WTC11 (cell line): ENCODE results near the gene PTPRG. TPM values are rescaled to one million over a fixed set of nuclear protein-coding genes. Genes with fewer than 3 reads are reported as not detected.

Experiments
- ATAC-seq: fragments of 200-7000 bp; cut with Tn5 transposase; 2 replicates; pipeline ENCODE4 v1.10.0; 2021; ENCODE audit warnings: mild to moderate bottlenecking, moderate library complexity
- CTCF ChIA-PET: fragments of 300-600 bp; sonication (Branson Sonifier 250); formaldehyde crosslinking; loops from one replicate; lab custom pipeline; 2021; ENCODE audit warnings: antibody characterized with exemption; lab: Charles Lee
- POLR2A ChIA-PET: fragments of 350-600 bp; sonication (Branson Sonifier 250); formaldehyde crosslinking; loops from one replicate; lab custom pipeline; 2021; ENCODE audit warnings: antibody characterized with exemption; lab: Charles Lee
- DNase-seq: peaks from one replicate; pipeline ENCODE4 v3.0.0; 2021; ENCODE audit warnings: low spot score
- H3K27ac Mint-ChIP-seq: 2 replicates; pipeline ENCODE4 v1.8.0; 2021; ENCODE audit warnings: mixed read lengths
- H3K27me3 Mint-ChIP-seq: 2 replicates; pipeline ENCODE4 v1.8.0; 2021; ENCODE audit warnings: low read depth, mild to moderate bottlenecking, moderate library complexity, mixed read lengths
- H3K36me3 Mint-ChIP-seq: 2 replicates; pipeline ENCODE4 v1.8.0; 2021; ENCODE audit warnings: mixed read lengths
- H3K4me1 Mint-ChIP-seq: 2 replicates; pipeline ENCODE4 v1.8.0; 2022; ENCODE audit warnings: mixed read lengths
- H3K4me3 Mint-ChIP-seq: 2 replicates; pipeline ENCODE4 v1.8.0; 2021; ENCODE audit warnings: mild to moderate bottlenecking, moderate library complexity, mixed read lengths
- H3K9me3 Mint-ChIP-seq: 2 replicates; pipeline ENCODE4 v1.8.0; 2021; ENCODE audit warnings: mixed read lengths
- AFF4 ChIP-seq: sonication (generic); formaldehyde crosslinking; IDR thresholded peaks from 2 replicates; pipeline ENCODE4 v1.8.1; 2023; ENCODE audit warnings: mild to moderate bottlenecking, missing genetic modification reagents, borderline replicate concordance
- CREM ChIP-seq: sonication (generic); formaldehyde crosslinking; IDR thresholded peaks from 2 replicates; pipeline ENCODE4 v1.8.1; 2022; ENCODE audit warnings: mild to moderate bottlenecking, missing genetic modification reagents, moderate library complexity
- E2F5 ChIP-seq: sonication (generic); formaldehyde crosslinking; IDR thresholded peaks from 2 replicates; pipeline ENCODE4 v1.8.1; 2022; ENCODE audit warnings: mild to moderate bottlenecking, moderate library complexity, missing genetic modification reagents
- ELF4 ChIP-seq: sonication (generic); formaldehyde crosslinking; IDR thresholded peaks from 2 replicates; pipeline ENCODE4 v1.8.1; 2022; ENCODE audit warnings: low read depth, mild to moderate bottlenecking, moderate library complexity, missing genetic modification reagents
- EMX1 ChIP-seq: fragments of 250-450 bp; sonication (Bioruptor Pico); IDR thresholded peaks from 2 replicates; pipeline ENCODE4 v1.8.0; 2021; ENCODE audit warnings: mild to moderate bottlenecking
- ESRRA ChIP-seq: sonication (generic); formaldehyde crosslinking; IDR thresholded peaks from 2 replicates; pipeline ENCODE4 v1.8.1; 2022; ENCODE audit warnings: mild to moderate bottlenecking, missing genetic modification reagents, borderline replicate concordance
- FOXK1 ChIP-seq: sonication (generic); formaldehyde crosslinking; IDR thresholded peaks from 2 replicates; pipeline ENCODE4 v1.8.0; 2022; ENCODE audit warnings: mild to moderate bottlenecking, moderate library complexity, missing genetic modification reagents
- FOXP4 ChIP-seq: sonication (generic); formaldehyde crosslinking; IDR thresholded peaks from 2 replicates; pipeline ENCODE4 v1.8.0; 2022; ENCODE audit warnings: mild to moderate bottlenecking, missing genetic modification reagents
- GABPB1 ChIP-seq: sonication (generic); formaldehyde crosslinking; IDR thresholded peaks from 2 replicates; pipeline ENCODE4 v1.8.1; 2023; ENCODE audit warnings: mild to moderate bottlenecking, missing genetic modification reagents
- GRHL2 ChIP-seq: fragments of 250-450 bp; sonication (Bioruptor Pico); IDR thresholded peaks from 2 replicates; pipeline ENCODE4 v1.8.0; 2022; ENCODE audit warnings: mild to moderate bottlenecking, moderate library complexity; ENCODE audit not compliant: insufficient replicate concordance, severe bottlenecking
- HMGA2 ChIP-seq: fragments of 250-450 bp; sonication (Bioruptor Pico); IDR thresholded peaks from 2 replicates; pipeline ENCODE4 v1.4.0; 2021; ENCODE audit warnings: mild to moderate bottlenecking, moderate library complexity
- IRF1 ChIP-seq: sonication (generic); formaldehyde crosslinking; IDR thresholded peaks from 2 replicates; pipeline ENCODE4 v1.8.0; 2023; ENCODE audit warnings: missing genetic modification reagents
- KAT7 ChIP-seq: sonication (generic); formaldehyde crosslinking; IDR thresholded peaks from 2 replicates; pipeline ENCODE4 v1.8.1; 2023; ENCODE audit warnings: missing genetic modification reagents, mild to moderate bottlenecking, borderline replicate concordance
- MAX ChIP-seq: sonication (generic); formaldehyde crosslinking; IDR thresholded peaks from 2 replicates; pipeline ENCODE4 v1.8.0; 2022; ENCODE audit warnings: mild to moderate bottlenecking, missing genetic modification reagents
- NFATC4 ChIP-seq: fragments of 250-450 bp; sonication (Bioruptor Pico); IDR thresholded peaks from 2 replicates; pipeline ENCODE4 v1.9.0; 2021; ENCODE audit warnings: mild to moderate bottlenecking
- TP53 ChIP-seq: sonication (generic); formaldehyde crosslinking; IDR thresholded peaks from 2 replicates; pipeline ENCODE4 v1.8.1; 2023; ENCODE audit warnings: mild to moderate bottlenecking, missing genetic modification reagents
- ZNF232 ChIP-seq: sonication (generic); formaldehyde crosslinking; IDR thresholded peaks from 2 replicates; pipeline ENCODE4 v1.8.0; 2022; ENCODE audit warnings: mild to moderate bottlenecking, missing genetic modification reagents
- ZNF263 ChIP-seq: sonication (generic); formaldehyde crosslinking; IDR thresholded peaks from 2 replicates; pipeline ENCODE4 v1.8.1; 2022; ENCODE audit warnings: low read depth, mild to moderate bottlenecking, moderate library complexity, missing genetic modification reagents
- ZNF317 ChIP-seq: sonication (generic); formaldehyde crosslinking; IDR thresholded peaks from 2 replicates; pipeline ENCODE4 v1.8.1; 2023; ENCODE audit warnings: low read depth, mild to moderate bottlenecking, moderate library complexity, missing genetic modification reagents, borderline replicate concordance
- ZNF416 ChIP-seq: fragments of 250-450 bp; sonication (Bioruptor Pico); IDR thresholded peaks from 2 replicates; pipeline ENCODE4 v1.9.0; 2021; ENCODE audit warnings: mild to moderate bottlenecking, inconsistent platforms
- ZNF532 ChIP-seq: fragments of 250-450 bp; sonication (Bioruptor Pico); IDR thresholded peaks from 2 replicates; pipeline ENCODE4 v1.9.0; 2021; ENCODE audit warnings: mild to moderate bottlenecking, borderline replicate concordance
- ZSCAN18 ChIP-seq: fragments of 250-450 bp; sonication (Bioruptor Pico); IDR thresholded peaks from 2 replicates; pipeline ENCODE4 v2.1.2; 2022; ENCODE audit warnings: mild to moderate bottlenecking, moderate library complexity
- total RNA-seq: library from RNA; stranded (reverse); gene quantifications from 3 replicates; pipeline ENCODE4 v1.2.3, GENCODE V29; 2021

PTPRG gene
- total RNA-seq, 1 experiment from 2014 or later, result 106 TPM

- TF ChIP-seq ZNF532 (CRISPR knock-in tag), result no peak
- no peak for TF ChIP-seq ESRRA (CRISPR knock-in tag)
- no peak for TF ChIP-seq HMGA2
- TF ChIP-seq CREM, result no peak
- no peak for TF ChIP-seq GRHL2 (CRISPR knock-in tag)
- no peak for TF ChIP-seq GABPB1 (CRISPR knock-in tag)
- no peak for TF ChIP-seq ZNF232
- TF ChIP-seq IRF1 (CRISPR knock-in tag), result no peak
- TF ChIP-seq NFATC4, result no peak
- TF ChIP-seq ZNF416 (CRISPR knock-in tag), result no peak
- TF ChIP-seq EMX1 (CRISPR knock-in tag), result no peak
- TF ChIP-seq ZNF263 (CRISPR knock-in tag), result no peak
- TF ChIP-seq ZSCAN18 (CRISPR knock-in tag), result no peak
- TF ChIP-seq MAX (CRISPR knock-in tag), result no peak
Observed at GRCh38 chr3:61683549-61684236, 122.3 kb downstream of the PTPRG start (continued).

- DNase-seq, result no peak
- ChIA-PET POLR2A (interaction anchor here (0.8 kb wide), 1 partner anchor 120 kb away, joined by 3 read pairs; no protein-coding TSS in a partner anchor), CTCF (interaction anchor here (1.6 kb wide), 1 partner anchor 17 kb away, joined by 4 read pairs; no protein-coding TSS in a partner anchor)
- H3K4me3 Mint-ChIP-seq, result peak overlapping the region; percentile 8; the same call in 1 of the 2 replicates
- peak overlapping the region; percentile 68; the same call in 1 of the 2 replicates for H3K27ac Mint-ChIP-seq
- no peaks in the 10 kb centered on the region for H3K36me3 Mint-ChIP-seq
- no peaks in the 10 kb centered on the region for H3K9me3 Mint-ChIP-seq
- ATAC-seq, result no peak
- no peaks in the 10 kb centered on the region for H3K27me3 Mint-ChIP-seq
- H3K4me1 Mint-ChIP-seq, result peaks cover 94% of the 10 kb centered on the region
- TF ChIP-seq HMGA2 (no peak), ELF4 (CRISPR knock-in tag) (no peak), FOXP4 (CRISPR knock-in tag) (no peak), GABPB1 (CRISPR knock-in tag) (no peak), ZNF317 (CRISPR knock-in tag) (no peak), KAT7 (no peak), TP53 (CRISPR knock-in tag) (no peak), AFF4 (CRISPR knock-in tag) (no peak), E2F5 (CRISPR knock-in tag) (no peak), FOXK1 (no peak)
Observed at GRCh38 chr3:61684386-61684785, 123.0 kb downstream of the PTPRG start.
